ENCODE data around the gene PEX26. TPM values are rescaled to one million over a fixed set of nuclear protein-coding genes. Genes with fewer than 3 reads are reported as not detected.
"Not testable (repeated sequence)": the region's sequence is repeated elsewhere in the genome, so short reads cannot be mapped to it uniquely, and the experiment has no call there.

Gene PEX26
- total RNA-seq, 1 experiment from 2014 or later, result 21.9 TPM

DNA sequence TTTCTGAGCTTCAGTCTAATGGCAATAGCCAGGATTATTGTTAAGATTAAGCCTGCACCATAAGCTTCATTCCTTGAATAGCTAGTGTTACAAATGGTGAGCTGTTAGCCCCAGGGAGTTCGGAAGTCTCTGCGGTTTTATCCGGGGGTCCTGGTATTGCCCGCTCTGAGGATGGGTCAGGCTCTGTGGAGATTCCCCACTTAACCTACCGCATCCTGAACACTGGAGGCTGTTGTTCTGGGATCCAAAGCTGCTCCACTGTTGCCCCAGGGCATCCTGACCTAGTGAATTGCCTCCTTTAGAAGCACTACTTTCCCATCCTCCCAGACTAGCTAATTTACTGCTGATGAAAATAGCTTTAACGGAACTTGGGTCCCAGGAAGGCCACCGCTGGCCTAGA lies 14.5 kb upstream of the PEX26 start:
- ATAC-seq (no peak), DNase-seq (ENCODE audit: low read depth, low spot score) (no peak)
- intact Hi-C loops (cut with micrococcal nuclease; ENCODE audit: unreplicated experiment), result no loop called here
- no peak overlapping the region for H3K27ac ChIP-seq (ENCODE audit: low read length)
- no peak overlapping the region for H3K4me3 ChIP-seq (ENCODE audit: low read depth in 2 of 2, low read length in 2 of 2)
- ChIA-PET POLR2A (interaction anchor here (0.6 kb wide), 1 partner anchor 14 kb away, joined by 3 read pairs; the partner anchor contains the start of gene PEX26), CTCF (no interaction called here)
- H3K4me1 ChIP-seq (ENCODE audit: control insufficient read depth, insufficient read depth, low read length), result no peaks in the 10 kb centered on the region
- H3K27me3 ChIP-seq (ENCODE audit: control insufficient read depth, insufficient read depth, low read length), result no peaks in the 10 kb centered on the region
- no TSS peak for BruUV-seq (replicated peaks)
- H3K9me3 ChIP-seq (ENCODE audit: control insufficient read depth, insufficient read depth, low read depth, low read length), result no peaks in the 10 kb centered on the region
- in situ Hi-C loops (cut with HindIII; ENCODE audit: low pct_unique_long_range_greater_than_20kb, low sequenced_read_pairs), result no loop called here
- TF ChIP-seq, protein P1, sequence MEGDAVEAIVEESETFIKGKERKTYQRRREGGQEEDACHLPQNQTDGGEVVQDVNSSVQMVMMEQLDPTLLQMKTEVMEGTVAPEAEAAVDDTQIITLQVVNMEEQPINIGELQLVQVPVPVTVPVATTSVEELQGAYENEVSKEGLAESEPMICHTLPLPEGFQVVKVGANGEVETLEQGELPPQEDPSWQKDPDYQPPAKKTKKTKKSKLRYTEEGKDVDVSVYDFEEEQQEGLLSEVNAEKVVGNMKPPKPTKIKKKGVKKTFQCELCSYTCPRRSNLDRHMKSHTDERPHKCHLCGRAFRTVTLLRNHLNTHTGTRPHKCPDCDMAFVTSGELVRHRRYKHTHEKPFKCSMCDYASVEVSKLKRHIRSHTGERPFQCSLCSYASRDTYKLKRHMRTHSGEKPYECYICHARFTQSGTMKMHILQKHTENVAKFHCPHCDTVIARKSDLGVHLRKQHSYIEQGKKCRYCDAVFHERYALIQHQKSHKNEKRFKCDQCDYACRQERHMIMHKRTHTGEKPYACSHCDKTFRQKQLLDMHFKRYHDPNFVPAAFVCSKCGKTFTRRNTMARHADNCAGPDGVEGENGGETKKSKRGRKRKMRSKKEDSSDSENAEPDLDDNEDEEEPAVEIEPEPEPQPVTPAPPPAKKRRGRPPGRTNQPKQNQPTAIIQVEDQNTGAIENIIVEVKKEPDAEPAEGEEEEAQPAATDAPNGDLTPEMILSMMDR (IDR thresholded peaks at IDR 0.05), result no peak
- H3K36me3 ChIP-seq (ENCODE audit: control insufficient read depth, insufficient read depth, low read length), result no peaks in the 10 kb centered on the region

DNA sequence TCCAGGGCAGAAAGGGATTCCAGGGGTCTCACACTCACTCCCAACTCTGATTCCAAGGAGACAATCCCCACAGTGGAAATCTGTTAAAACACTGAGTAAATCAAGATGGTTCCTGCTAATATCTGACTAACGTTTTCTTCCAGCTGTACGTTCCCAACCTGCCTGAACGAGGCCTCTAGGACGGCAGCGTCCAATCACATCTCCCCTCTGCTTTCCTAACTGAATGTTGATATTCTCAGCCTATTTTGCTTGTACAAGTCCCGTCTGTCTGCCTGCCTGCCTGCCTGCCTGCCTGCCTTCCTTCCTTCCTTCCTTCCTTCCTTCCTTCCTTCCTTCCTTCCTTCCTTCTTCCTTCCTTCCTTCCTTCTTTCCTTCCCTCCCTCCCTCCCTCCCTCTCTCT lies 14.1 kb upstream of the PEX26 start:
- ATAC-seq; in situ Hi-C loops (cut with HindIII; ENCODE audit: low pct_unique_long_range_greater_than_20kb, low sequenced_read_pairs); H3K27me3 ChIP-seq (ENCODE audit: control insufficient read depth, insufficient read depth, low read length); CTCF ChIA-PET; H3K4me1 ChIP-seq (ENCODE audit: control insufficient read depth, insufficient read depth, low read length); H3K9me3 ChIP-seq (ENCODE audit: control insufficient read depth, insufficient read depth, low read depth, low read length); DNase-seq (ENCODE audit: low read depth, low spot score); intact Hi-C loops (cut with micrococcal nuclease; ENCODE audit: unreplicated experiment); H3K36me3 ChIP-seq (ENCODE audit: control insufficient read depth, insufficient read depth, low read length); POLR2A ChIA-PET; H3K27ac ChIP-seq (ENCODE audit: low read length); H3K4me3 ChIP-seq (ENCODE audit: low read depth in 2 of 2, low read length in 2 of 2); BruUV-seq (replicated peaks): not testable (repeated sequence)

DNA sequence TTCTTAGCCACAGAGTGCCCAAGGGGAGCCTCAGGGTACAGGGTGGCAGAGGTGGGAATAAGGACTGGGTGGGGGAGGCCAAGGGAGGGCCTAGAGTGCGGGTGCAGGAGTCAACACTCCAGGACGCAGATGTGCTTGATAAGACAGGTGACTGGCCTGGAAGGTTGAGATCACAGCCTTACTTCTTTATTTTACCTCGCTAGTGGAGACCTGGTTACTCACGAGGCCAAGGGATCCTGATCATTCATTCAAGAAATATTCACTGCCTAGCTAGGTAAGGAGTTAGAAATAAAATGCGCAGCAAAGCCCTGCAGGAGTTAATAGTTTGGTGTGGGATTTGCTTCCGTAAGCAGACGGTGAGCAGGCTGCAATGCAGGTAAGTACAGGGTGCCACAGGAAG lies 13.2 kb upstream of the PEX26 start:
- Histone ChIP-seq H3K36me3 (ENCODE audit: control insufficient read depth, insufficient read depth, low read length) (no peaks in the 10 kb centered on the region), H3K9me3 (ENCODE audit: control insufficient read depth, insufficient read depth, low read depth, low read length) (no peaks in the 10 kb centered on the region), H3K4me3 (ENCODE audit: low read depth in 2 of 2, low read length in 2 of 2) (no peak overlapping the region), H3K4me1 (ENCODE audit: control insufficient read depth, insufficient read depth, low read length) (no peaks in the 10 kb centered on the region), H3K27me3 (ENCODE audit: control insufficient read depth, insufficient read depth, low read length) (no peaks in the 10 kb centered on the region), H3K27ac (ENCODE audit: low read length) (no peak overlapping the region)
- in situ Hi-C loops (cut with HindIII; ENCODE audit: low pct_unique_long_range_greater_than_20kb, low sequenced_read_pairs) (no loop called here), intact Hi-C loops (cut with micrococcal nuclease; ENCODE audit: unreplicated experiment) (no loop called here)
- TF ChIP-seq POLR2AphosphoS5 (IDR thresholded peaks at IDR 0.05; ENCODE audit: low read depth, low read length) (no peak), TCF7L2 (IDR thresholded peaks at IDR 0.05; ENCODE audit: low read depth, low read length) (no peak), SIN3A (IDR thresholded peaks at IDR 0.05; ENCODE audit: borderline replicate concordance, insufficient read depth, low read depth, low read length) (no peak)
- TF ChIP-seq, protein P2, sequence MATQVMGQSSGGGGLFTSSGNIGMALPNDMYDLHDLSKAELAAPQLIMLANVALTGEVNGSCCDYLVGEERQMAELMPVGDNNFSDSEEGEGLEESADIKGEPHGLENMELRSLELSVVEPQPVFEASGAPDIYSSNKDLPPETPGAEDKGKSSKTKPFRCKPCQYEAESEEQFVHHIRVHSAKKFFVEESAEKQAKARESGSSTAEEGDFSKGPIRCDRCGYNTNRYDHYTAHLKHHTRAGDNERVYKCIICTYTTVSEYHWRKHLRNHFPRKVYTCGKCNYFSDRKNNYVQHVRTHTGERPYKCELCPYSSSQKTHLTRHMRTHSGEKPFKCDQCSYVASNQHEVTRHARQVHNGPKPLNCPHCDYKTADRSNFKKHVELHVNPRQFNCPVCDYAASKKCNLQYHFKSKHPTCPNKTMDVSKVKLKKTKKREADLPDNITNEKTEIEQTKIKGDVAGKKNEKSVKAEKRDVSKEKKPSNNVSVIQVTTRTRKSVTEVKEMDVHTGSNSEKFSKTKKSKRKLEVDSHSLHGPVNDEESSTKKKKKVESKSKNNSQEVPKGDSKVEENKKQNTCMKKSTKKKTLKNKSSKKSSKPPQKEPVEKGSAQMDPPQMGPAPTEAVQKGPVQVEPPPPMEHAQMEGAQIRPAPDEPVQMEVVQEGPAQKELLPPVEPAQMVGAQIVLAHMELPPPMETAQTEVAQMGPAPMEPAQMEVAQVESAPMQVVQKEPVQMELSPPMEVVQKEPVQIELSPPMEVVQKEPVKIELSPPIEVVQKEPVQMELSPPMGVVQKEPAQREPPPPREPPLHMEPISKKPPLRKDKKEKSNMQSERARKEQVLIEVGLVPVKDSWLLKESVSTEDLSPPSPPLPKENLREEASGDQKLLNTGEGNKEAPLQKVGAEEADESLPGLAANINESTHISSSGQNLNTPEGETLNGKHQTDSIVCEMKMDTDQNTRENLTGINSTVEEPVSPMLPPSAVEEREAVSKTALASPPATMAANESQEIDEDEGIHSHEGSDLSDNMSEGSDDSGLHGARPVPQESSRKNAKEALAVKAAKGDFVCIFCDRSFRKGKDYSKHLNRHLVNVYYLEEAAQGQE (IDR thresholded peaks at IDR 0.05; ENCODE audit: insufficient read depth in 1 of 2, low read depth in 2 of 2, low read length in 1 of 2), result no peak
- TF ChIP-seq, protein P1 (IDR thresholded peaks at IDR 0.05), result no peak
- no TSS peak for BruUV-seq (replicated peaks)
- ChIA-PET CTCF (interaction anchor here (1.4 kb wide), 1 partner anchor 11 kb away, joined by 4 read pairs; no protein-coding TSS in a partner anchor), POLR2A (no interaction called here)
- ATAC-seq (no peak), DNase-seq (ENCODE audit: low read depth, low spot score) (no peak)
